HuH-7.5 (cell line): ENCODE results near the gene MACF1.

ENCODE experiments used
- DNase-seq: peaks from one replicate; pipeline ENCODE4 v3.0.0; 2011; ENCODE audit warnings: low spot score

The MACF1 gene

GRCh38 chr1:39213511-39214002 is 9.1 kb downstream of the MACF1 start:
- no peak for DNase-seq

- DNase-seq, result no peak
Observed at GRCh38 chr1:39214021-39214713, 9.7 kb downstream of the MACF1 start.

GRCh38 chr1:39214714-39214997 is 10.2 kb downstream of the MACF1 start:
- DNase-seq, result no peak

- no peak for DNase-seq
Observed at GRCh38 chr1:39214998-39215873, 10.7 kb downstream of the MACF1 start.

- DNase-seq, result no peak
Observed at GRCh38 chr1:39216771-39217170, 12.3 kb downstream of the MACF1 start.

- DNase-seq, result no peak
Observed at GRCh38 chr1:39220891-39221870, 16.7 kb downstream of the MACF1 start.

- DNase-seq, result no peak
Observed at GRCh38 chr1:39224295-39224829, 19.9 kb downstream of the MACF1 start.

- DNase-seq, result no peak
Observed at GRCh38 chr1:39226836-39227235, 22.3 kb downstream of the MACF1 start.

GRCh38 chr1:39228252-39228651 is 23.8 kb downstream of the MACF1 start:
- DNase-seq, result no peak

- DNase-seq, result no peak
Observed at GRCh38 chr1:39229504-39229903, 25.0 kb downstream of the MACF1 start.

GRCh38 chr1:39230261-39231190 is 26.0 kb downstream of the MACF1 start:
- no peak for DNase-seq

GRCh38 chr1:39236971-39237370 is 32.5 kb downstream of the MACF1 start:
- no peak for DNase-seq

- no peak for DNase-seq
Observed at GRCh38 chr1:39238476-39238875, 34.0 kb downstream of the MACF1 start.

- no peak for DNase-seq
Observed at GRCh38 chr1:39239968-39240367, 35.5 kb downstream of the MACF1 start.

- no peak for DNase-seq
Observed at GRCh38 chr1:39243302-39243701, 38.8 kb downstream of the MACF1 start.

- DNase-seq, result no peak
Observed at GRCh38 chr1:39250460-39251240, 46.2 kb downstream of the MACF1 start.

GRCh38 chr1:39255222-39255621 is 50.7 kb downstream of the MACF1 start:
- DNase-seq, result no peak

- DNase-seq, result peak; percentile 75
Observed at GRCh38 chr1:39258146-39258924, 53.8 kb downstream of the MACF1 start.

GRCh38 chr1:39258925-39259244 is 54.4 kb downstream of the MACF1 start:
- no peak for DNase-seq
